8988T (cell line): ENCODE data around the gene MCC.

ENCODE experiments used
- DNase-seq: peaks from one replicate; pipeline ENCODE4 v3.0.0; 2011

MCC gene

GRCh38 chr5:113166261-113166660 is 322.0 kb downstream of the MCC start:
- DNase-seq, result no peak

- no peak for DNase-seq
Observed at GRCh38 chr5:113164021-113164420, 324.2 kb downstream of the MCC start.

GRCh38 chr5:113163328-113163727 is 324.9 kb downstream of the MCC start:
- no peak for DNase-seq

GRCh38 chr5:113162770-113163169 is 325.5 kb downstream of the MCC start:
- DNase-seq, result no peak

GRCh38 chr5:113162208-113162607 is 326.0 kb downstream of the MCC start:
- DNase-seq, result no peak

GRCh38 chr5:113161806-113162205 is 326.4 kb downstream of the MCC start:
- DNase-seq, result no peak

GRCh38 chr5:113157886-113158285 is 330.4 kb downstream of the MCC start:
- DNase-seq, result no peak

- no peak for DNase-seq
Observed at GRCh38 chr5:113156271-113156877, 331.9 kb downstream of the MCC start.

- DNase-seq, result no peak
Observed at GRCh38 chr5:113153512-113154097, 334.6 kb downstream of the MCC start.

GRCh38 chr5:113152380-113152740 is 335.9 kb downstream of the MCC start:
- no peak for DNase-seq

- no peak for DNase-seq
Observed at GRCh38 chr5:113151641-113152379, 336.4 kb downstream of the MCC start.

GRCh38 chr5:113150821-113151220 is 337.4 kb downstream of the MCC start:
- no peak for DNase-seq

- DNase-seq, result no peak
Observed at GRCh38 chr5:113150221-113150620, 338.0 kb downstream of the MCC start.

- no peak for DNase-seq
Observed at GRCh38 chr5:113147537-113147936, 340.7 kb downstream of the MCC start.

- DNase-seq, result no peak
Observed at GRCh38 chr5:113147101-113147508, 341.1 kb downstream of the MCC start.

- no peak for DNase-seq
Observed at GRCh38 chr5:113145757-113146387, 342.4 kb downstream of the MCC start.

- DNase-seq, result no peak
Observed at GRCh38 chr5:113142186-113142585, 346.1 kb downstream of the MCC start.

GRCh38 chr5:113140837-113141671 is 347.2 kb downstream of the MCC start:
- DNase-seq, result no peak

- no peak for DNase-seq
Observed at GRCh38 chr5:113133211-113133975, 354.9 kb downstream of the MCC start.

- DNase-seq, result no peak
Observed at GRCh38 chr5:113132564-113132963, 355.7 kb downstream of the MCC start.

- no peak for DNase-seq
Observed at GRCh38 chr5:113128641-113129330, 359.5 kb downstream of the MCC start.

- DNase-seq, result no peak
Observed at GRCh38 chr5:113128082-113128481, 360.2 kb downstream of the MCC start.
